Lung (tissue), 12 donors: ENCODE measurements around the gene MZB1. TPM values are rescaled to one million over a fixed set of nuclear protein-coding genes. Genes with fewer than 3 reads are reported as not detected.
A peak's percentile ranks its signal among the peaks of the same experiment; 100 is the strongest.

Experiments used
- ATAC-seq: fragments of 200-7000 bp; cut with Tn5 transposase; one replicate; pipeline ENCODE4 v1.9.1; 2020; ENCODE audit warnings: moderate number of reproducible peaks; ENCODE audit not compliant: insufficient read depth, low FRiP score
- DNase-seq, 3 donors: peaks; one replicate each; pipeline ENCODE4 v3.0.0-alpha.2; 2013 to 2017
- H3K27ac ChIP-seq, 2 donors: one replicate each; pipeline ENCODE4 v1.5.1; 2013; ENCODE audit warnings: mild to moderate bottlenecking in 2 of 2, moderate library complexity in 2 of 2, control low read depth in 1 of 2, inconsistent platforms in 1 of 2, low read depth in 1 of 2, low read length in 1 of 2
- H3K27me3 ChIP-seq, 3 donors: one replicate each; pipeline ENCODE4 v1.5.1; 2013; ENCODE audit warnings: low read length in 2 of 3; ENCODE audit not compliant: control insufficient read depth in 3 of 3, insufficient read depth in 3 of 3
- H3K36me3 ChIP-seq, 4 donors: one replicate each; pipeline ENCODE4 v1.5.1; 2013; ENCODE audit warnings: low read length in 4 of 4, mild to moderate bottlenecking in 1 of 4, moderate library complexity in 1 of 4; ENCODE audit not compliant: control insufficient read depth in 4 of 4, insufficient read depth in 4 of 4
- H3K4me1 ChIP-seq, 5 donors: one replicate each; pipeline ENCODE4 v1.5.1; 2013; ENCODE audit warnings: low read length in 5 of 5, mild to moderate bottlenecking in 2 of 5, moderate library complexity in 1 of 5; ENCODE audit not compliant: control insufficient read depth in 5 of 5, insufficient read depth in 5 of 5
- H3K4me3 ChIP-seq: one replicate; pipeline ENCODE4 v1.5.1; 2013; ENCODE audit warnings: mild to moderate bottlenecking, control low read depth, moderate library complexity
- H3K9ac ChIP-seq, 2 donors: one replicate each; pipeline ENCODE4 v1.5.1; 2013; ENCODE audit warnings: low read length in 2 of 2, control low read depth in 1 of 2; ENCODE audit not compliant: insufficient read depth in 1 of 2
- H3K9me3 ChIP-seq, 4 donors: one replicate each; pipeline ENCODE4 v1.5.1; 2013; ENCODE audit warnings: low read length in 3 of 4, mild to moderate bottlenecking in 1 of 4, moderate library complexity in 1 of 4; ENCODE audit not compliant: control insufficient read depth in 4 of 4, insufficient read depth in 3 of 4
- CTCF ChIP-seq: IDR thresholded peaks from 2 replicates; pipeline ENCODE4 v1.5.1; 2012; ENCODE audit warnings: mild to moderate bottlenecking; ENCODE audit errors: control extremely low read depth, extremely low read depth
- WGBS, 2 donors: extraction: QIAGEN DNeasy Blood & Tissue Kit; methylation state at CpG; one replicate each; pipeline ENCODE4 v1.1.7; 2013; 5-methylcytosine and 5-hydroxymethylcytosine counted together
- polyA plus RNA-seq, 2 donors: library from polyadenylated mRNA; stranded (reverse); fragments of 200-250 nt; gene quantifications; one replicate each; pipeline ENCODE4 v1.2.1, GENCODE V29; 2013
- total RNA-seq, 2 donors: library from RNA; depleted of rRNA in 1 of 2; stranded (reverse); fragments of >200 nt in 1 of 2; gene quantifications; one replicate each; pipeline ENCODE4 v1.2.1, GENCODE V29; 2014 to 2021
- donor health status: control.
- donor health status: control.
- donor health status: Bipolar disorder and iron deficiency.
- donor health status: healthy.
- donor health status: DM: yes; HTN: yes; CAD: no.

The MZB1 gene
- total and polyA plus RNA-seq, 4 donors = 2.5 to 14.8 (median 12.8) TPM

GRCh38 chr5:139364466-139364865 lies 25.2 kb downstream of the MZB1 start:
- no peak for TF ChIP-seq CTCF
- DNase-seq (no peak), ATAC-seq (no peak)
- Histone ChIP-seq H3K9me3 (no peaks in the 10 kb centered on the region), H3K36me3 (peaks cover 12 to 40% (median 22%) of the 10 kb centered on the region in 4 donors), H3K4me1 (peaks cover 0 to 4% (median 0%) of the 10 kb centered on the region in 5 donors), H3K4me3 (no peak overlapping the region), H3K27ac (no peak overlapping the region), H3K9ac (no peak overlapping the region), H3K27me3 (no peaks in the 10 kb centered on the region)
- 82 to 90% methylated on average over 2 of the region's 2 CpGs for WGBS, 2 donors

GRCh38 chr5:139363937-139364336 lies 25.8 kb downstream of the MZB1 start:
- no peak overlapping the region for H3K4me3 ChIP-seq
- TF ChIP-seq CTCF = no peak
- DNase-seq = no peak
- WGBS, 2 donors = 83 to 89% methylated on average over 2 of the region's 2 CpGs
- H3K27me3 ChIP-seq = no peaks in the 10 kb centered on the region
- H3K36me3 ChIP-seq = peaks cover 10 to 39% (median 20%) of the 10 kb centered on the region in 4 donors
- no peak overlapping the region for H3K9ac ChIP-seq
- peak; percentile 62 for ATAC-seq
- no peaks in the 10 kb centered on the region for H3K9me3 ChIP-seq
- peaks cover 0 to 4% (median 0%) of the 10 kb centered on the region in 5 donors for H3K4me1 ChIP-seq
- no peak overlapping the region for H3K27ac ChIP-seq

GRCh38 chr5:139361835-139362429 lies 27.8 kb downstream of the MZB1 start:
- Histone ChIP-seq H3K4me1 (peaks cover 0 to 4% (median 0%) of the 10 kb centered on the region in 5 donors), H3K9me3 (no peaks in the 10 kb centered on the region), H3K27me3 (no peaks in the 10 kb centered on the region), H3K27ac (no peak overlapping the region), H3K36me3 (peaks cover 13 to 31% (median 21%) of the 10 kb centered on the region in 4 donors), H3K9ac (no peak overlapping the region), H3K4me3 (no peak overlapping the region)
- no peak for DNase-seq
- TF ChIP-seq CTCF = no peak
- ATAC-seq = no peak
- 88% methylated on average over 6 of the region's 6 CpGs for WGBS, 2 donors

- H3K9ac ChIP-seq = no peak overlapping the region
- no peak for ATAC-seq
- 91 to 93% methylated on average over 4 of the region's 4 CpGs for WGBS, 2 donors
Observed at GRCh38 chr5:139360384-139360783, 29.3 kb downstream of the MZB1 start.

More at GRCh38 chr5:139360384-139360783, 29.3 kb downstream of the MZB1 start:
- Histone ChIP-seq H3K9me3 (no peaks in the 10 kb centered on the region), H3K27ac (no peak overlapping the region), H3K27me3 (no peaks in the 10 kb centered on the region), H3K4me1 (peaks cover 0 to 4% (median 0%) of the 10 kb centered on the region in 5 donors), H3K36me3 (peaks cover 8 to 19% (median 13%) of the 10 kb centered on the region in 4 donors), H3K4me3 (no peak overlapping the region)
- TF ChIP-seq CTCF = no peak
- DNase-seq = no peak
